Mesothelial cell of epicardium (in vitro differentiated cells): ENCODE measurements around the gene B3GALT6. TPM values are rescaled to one million over a fixed set of nuclear protein-coding genes. Genes with fewer than 3 reads are reported as not detected.

Source experiments
- DNase-seq, 2 experiments: peaks; one replicate each; pipeline ENCODE4 v3.0.0; 2021; ENCODE audit warnings: low spot score in 2 of 2; ENCODE audit not compliant: unreplicated experiment in 2 of 2
- H3K27ac Mint-ChIP-seq: 2 replicates; pipeline ENCODE4 v1.8.0; 2021; ENCODE audit warnings: mixed read lengths
- H3K27me3 Mint-ChIP-seq: 2 replicates; pipeline ENCODE4 v1.8.0; 2021; ENCODE audit warnings: low read depth, mixed read lengths
- H3K36me3 Mint-ChIP-seq: 2 replicates; pipeline ENCODE4 v1.8.0; 2021; ENCODE audit warnings: mixed read lengths
- H3K4me1 Mint-ChIP-seq: 2 replicates; pipeline ENCODE4 v1.8.0; 2021; ENCODE audit warnings: mixed read lengths
- H3K4me3 Mint-ChIP-seq: 2 replicates; pipeline ENCODE4 v1.8.0; 2021; ENCODE audit warnings: mild to moderate bottlenecking, moderate library complexity, mixed read lengths
- H3K9me3 Mint-ChIP-seq: 2 replicates; pipeline ENCODE4 v1.8.0; 2021; ENCODE audit warnings: mixed read lengths
- total RNA-seq: library from RNA; stranded (reverse); gene quantifications from 3 replicates; pipeline ENCODE4 v1.2.1, GENCODE V29; 2021
- TF ChIP-seq, protein P1 (sequence below): fragments of 200-600 bp; sonication (generic); IDR thresholded peaks from one replicate; pipeline ENCODE4 v1.5.0; 2021; ENCODE audit warnings: antibody characterized with exemption; ENCODE audit not compliant: unreplicated experiment

The B3GALT6 gene
- total RNA-seq, 1 donor from 2014 or later = 34.1 TPM

DNA sequence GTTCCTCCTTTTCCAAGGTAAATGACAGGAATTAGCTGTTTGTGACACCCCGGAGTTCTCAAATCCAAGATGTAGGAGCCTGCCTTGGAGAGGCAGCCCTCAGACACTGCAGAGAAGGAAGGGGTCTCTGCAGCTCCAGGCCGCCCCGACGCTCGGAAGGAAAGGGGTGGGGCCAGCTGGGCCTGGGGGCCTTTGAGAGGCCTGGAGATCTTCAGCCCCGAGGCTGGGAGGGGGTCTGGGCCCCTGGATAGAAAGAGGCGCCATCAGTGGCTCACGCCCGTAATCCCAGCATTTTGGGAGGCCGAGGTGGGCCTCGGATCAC is 24.5 kb upstream of the B3GALT6 start:
- no peaks in the 10 kb centered on the region for H3K36me3 Mint-ChIP-seq
- TF ChIP-seq, protein P1, sequence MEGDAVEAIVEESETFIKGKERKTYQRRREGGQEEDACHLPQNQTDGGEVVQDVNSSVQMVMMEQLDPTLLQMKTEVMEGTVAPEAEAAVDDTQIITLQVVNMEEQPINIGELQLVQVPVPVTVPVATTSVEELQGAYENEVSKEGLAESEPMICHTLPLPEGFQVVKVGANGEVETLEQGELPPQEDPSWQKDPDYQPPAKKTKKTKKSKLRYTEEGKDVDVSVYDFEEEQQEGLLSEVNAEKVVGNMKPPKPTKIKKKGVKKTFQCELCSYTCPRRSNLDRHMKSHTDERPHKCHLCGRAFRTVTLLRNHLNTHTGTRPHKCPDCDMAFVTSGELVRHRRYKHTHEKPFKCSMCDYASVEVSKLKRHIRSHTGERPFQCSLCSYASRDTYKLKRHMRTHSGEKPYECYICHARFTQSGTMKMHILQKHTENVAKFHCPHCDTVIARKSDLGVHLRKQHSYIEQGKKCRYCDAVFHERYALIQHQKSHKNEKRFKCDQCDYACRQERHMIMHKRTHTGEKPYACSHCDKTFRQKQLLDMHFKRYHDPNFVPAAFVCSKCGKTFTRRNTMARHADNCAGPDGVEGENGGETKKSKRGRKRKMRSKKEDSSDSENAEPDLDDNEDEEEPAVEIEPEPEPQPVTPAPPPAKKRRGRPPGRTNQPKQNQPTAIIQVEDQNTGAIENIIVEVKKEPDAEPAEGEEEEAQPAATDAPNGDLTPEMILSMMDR = no peak
- no peak overlapping the region for H3K27ac Mint-ChIP-seq
- no peak overlapping the region for H3K4me3 Mint-ChIP-seq
- H3K9me3 Mint-ChIP-seq = no peaks in the 10 kb centered on the region
- DNase-seq = no peak
- peaks cover 2% of the 10 kb centered on the region for H3K4me1 Mint-ChIP-seq
- peaks cover 28% of the 10 kb centered on the region for H3K27me3 Mint-ChIP-seq

DNA sequence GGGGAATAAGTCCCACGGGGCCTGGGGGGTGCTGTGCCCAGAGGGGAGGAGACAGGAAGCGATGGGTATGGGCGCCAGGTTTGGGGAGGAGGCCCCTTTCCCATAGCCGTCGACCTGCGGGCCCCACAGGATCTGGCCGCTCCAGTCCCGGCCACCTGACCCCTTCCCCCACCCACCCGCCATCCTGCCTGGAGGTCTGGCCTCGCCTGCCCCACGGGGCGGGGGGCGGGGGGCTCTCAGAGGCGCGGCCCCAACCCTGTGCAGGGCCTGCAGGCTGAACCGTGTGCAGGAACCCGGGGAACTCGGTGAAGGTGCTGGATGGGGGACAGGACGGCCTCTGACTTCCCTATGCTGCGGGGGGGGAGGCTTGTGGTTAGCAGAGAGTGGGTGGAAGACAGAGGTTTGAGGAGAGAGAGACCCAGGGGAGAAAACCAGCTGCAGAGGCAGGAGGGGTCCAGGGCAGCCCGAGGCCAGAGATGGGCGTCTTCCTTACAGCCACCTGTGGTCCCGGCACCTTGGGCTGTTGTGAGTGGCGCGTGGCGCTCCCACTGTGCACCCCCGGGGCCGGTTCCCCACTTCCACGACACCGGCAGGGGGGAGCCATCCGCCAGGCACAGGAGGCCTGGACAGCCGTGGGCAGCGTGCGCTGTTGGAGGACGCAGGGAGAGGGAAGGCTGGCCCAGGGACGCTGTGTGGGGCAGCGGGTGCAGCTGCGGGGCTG is 23.2 kb upstream of the B3GALT6 start:
- no peaks in the 10 kb centered on the region for H3K9me3 Mint-ChIP-seq
- H3K27me3 Mint-ChIP-seq = peaks cover 26% of the 10 kb centered on the region
- no peak overlapping the region for H3K27ac Mint-ChIP-seq
- no peak overlapping the region for H3K4me3 Mint-ChIP-seq
- DNase-seq = no peak
- no peaks in the 10 kb centered on the region for H3K36me3 Mint-ChIP-seq
- TF ChIP-seq, protein P1 = no peak
- peaks cover 2% of the 10 kb centered on the region for H3K4me1 Mint-ChIP-seq

DNA sequence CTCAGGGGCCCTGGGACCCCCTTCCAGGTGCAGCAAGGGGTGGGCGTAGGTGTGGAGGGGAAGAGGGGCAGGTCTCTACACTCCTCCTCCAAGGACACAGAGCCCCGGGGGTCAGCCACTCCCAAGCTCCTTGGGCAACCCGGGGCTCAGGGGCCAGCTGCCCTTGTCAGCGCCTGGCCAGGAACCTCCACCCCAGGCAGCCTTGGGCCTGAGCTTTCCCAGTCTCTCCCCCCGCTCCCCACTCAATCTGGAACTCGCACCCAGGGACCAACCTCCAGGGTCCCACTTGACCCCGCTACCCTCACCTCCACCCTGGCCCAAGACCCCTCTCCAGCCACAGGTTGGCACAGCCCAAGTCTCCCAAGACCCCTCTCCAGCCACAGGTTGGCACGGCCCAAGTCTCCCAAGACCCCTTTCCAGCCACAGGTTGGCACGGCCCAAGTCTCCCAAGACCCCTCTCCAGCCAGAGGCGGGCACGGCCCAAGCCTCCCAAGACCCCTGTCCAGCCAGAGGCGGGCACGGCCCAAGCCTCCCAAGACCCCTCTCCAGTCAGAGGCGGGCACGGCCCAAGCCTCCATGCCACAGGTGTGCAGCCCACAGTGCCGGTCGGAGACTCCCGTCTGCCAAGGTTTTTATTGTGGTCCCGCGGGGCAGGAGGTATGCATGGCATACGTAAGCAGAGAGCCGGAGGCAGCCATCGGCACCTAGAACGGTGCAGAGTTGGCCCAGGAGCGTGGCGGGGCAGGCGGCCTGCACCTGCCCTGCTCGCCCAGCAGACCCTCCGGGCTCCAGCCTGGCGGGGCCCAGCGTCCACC is 21.1 kb upstream of the B3GALT6 start:
- Mint-ChIP-seq H3K4me3 (no peak overlapping the region), H3K27ac (no peak overlapping the region), H3K9me3 (no peaks in the 10 kb centered on the region), H3K36me3 (no peaks in the 10 kb centered on the region), H3K4me1 (peaks cover 2% of the 10 kb centered on the region), H3K27me3 (peaks cover 20% of the 10 kb centered on the region)
- DNase-seq = peak in 1 of 2 experiments; percentile 17
- TF ChIP-seq, protein P1 = no peak

DNA sequence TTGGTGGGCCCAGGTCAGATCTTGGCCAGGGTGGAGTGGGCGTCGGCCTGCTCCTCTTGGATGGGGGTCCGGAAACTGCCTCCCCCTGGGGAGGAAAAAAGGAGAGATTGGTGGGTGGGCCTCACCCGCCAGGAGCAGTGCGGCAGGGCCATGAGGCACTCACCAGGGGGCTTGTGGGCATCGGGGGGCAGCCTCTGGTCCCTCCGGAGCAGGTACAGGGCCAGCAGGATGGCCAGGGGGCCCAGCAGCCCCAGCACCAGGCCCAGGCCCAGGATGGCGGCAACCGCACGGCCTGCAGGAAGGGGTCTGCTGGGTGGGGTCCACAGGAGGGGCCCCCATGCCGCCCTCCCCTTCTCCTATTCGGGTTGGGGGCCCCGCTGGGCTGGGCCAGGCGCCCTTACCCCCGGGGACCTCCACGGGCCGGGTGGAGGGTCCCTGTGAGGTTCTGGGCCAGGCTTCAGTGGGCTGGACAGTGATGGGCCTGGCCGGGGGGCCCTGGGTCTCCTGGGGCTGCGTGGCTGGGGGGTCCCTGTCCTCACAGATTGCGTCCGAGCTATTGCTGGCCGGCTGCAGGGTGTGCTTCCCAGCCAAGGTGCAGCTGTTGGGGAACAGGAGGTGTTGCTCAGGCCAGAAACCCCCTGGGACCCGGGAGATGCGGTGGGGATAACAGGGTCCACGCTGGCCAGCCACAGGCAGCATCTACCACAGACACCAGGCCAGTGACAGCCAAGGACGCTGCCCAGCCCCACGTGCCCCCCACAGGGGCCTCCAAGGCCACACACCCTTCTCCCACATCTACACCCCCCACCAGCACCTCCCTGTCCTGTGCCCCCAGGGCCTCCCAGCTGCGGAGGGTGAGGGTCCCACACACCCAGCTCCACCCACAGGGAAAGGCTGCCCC is 20.2 kb upstream of the B3GALT6 start:
- H3K27ac Mint-ChIP-seq = no peak overlapping the region
- no peak overlapping the region for H3K4me3 Mint-ChIP-seq
- DNase-seq = no peak
- H3K27me3 Mint-ChIP-seq = peaks cover 15% of the 10 kb centered on the region
- TF ChIP-seq, protein P1 = no peak
- peaks cover 5% of the 10 kb centered on the region for H3K36me3 Mint-ChIP-seq
- H3K9me3 Mint-ChIP-seq = no peaks in the 10 kb centered on the region
- peaks cover 2% of the 10 kb centered on the region for H3K4me1 Mint-ChIP-seq

DNA sequence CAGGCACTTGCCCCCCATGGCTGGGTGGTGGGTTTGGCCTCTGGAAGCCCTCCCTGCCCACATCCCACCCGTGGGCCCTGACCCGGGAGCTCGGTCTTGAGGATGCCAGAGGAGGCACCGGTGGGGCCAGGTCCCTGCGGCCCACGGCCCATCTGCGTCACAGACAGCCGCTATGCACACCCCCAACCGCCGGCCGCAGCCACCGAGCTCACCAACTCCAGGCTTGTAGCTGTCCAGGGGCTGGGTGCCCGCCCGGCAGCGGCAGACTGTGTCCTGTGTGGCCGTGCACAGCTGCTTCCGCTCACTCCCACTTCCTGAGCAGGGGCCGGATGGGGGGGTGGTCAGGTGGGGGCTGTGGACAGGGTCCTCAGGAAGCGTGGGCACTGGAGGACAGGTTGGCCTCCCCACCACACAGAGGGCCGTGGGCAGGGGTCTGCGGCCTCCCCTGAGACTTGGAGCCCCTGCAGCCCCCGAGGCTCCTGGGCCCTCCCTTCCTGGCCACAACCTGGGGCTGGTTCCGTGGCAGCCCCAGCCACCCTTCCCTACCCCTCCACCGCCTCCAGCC is 19.2 kb upstream of the B3GALT6 start:
- Mint-ChIP-seq H3K27ac (no peak overlapping the region), H3K4me1 (peaks cover 2% of the 10 kb centered on the region), H3K9me3 (no peaks in the 10 kb centered on the region), H3K27me3 (peaks cover 5% of the 10 kb centered on the region), H3K4me3 (no peak overlapping the region), H3K36me3 (peaks cover 7% of the 10 kb centered on the region)
- TF ChIP-seq, protein P1 = no peak
- DNase-seq = no peak
